HEK293 (cell line): ENCODE data around the gene HOXA11.

ENCODE experiments used
- CTCF ChIA-PET: fragments of 350-600 bp; formaldehyde crosslinking; extraction: SDS; loops from one replicate; lab custom pipeline; 2021; ENCODE audit warnings: antibody characterized with exemption; lab: Yijun Ruan, JAX
- POLR2A ChIA-PET: fragments of 300-600 bp; formaldehyde crosslinking; extraction: SDS; loops from one replicate; lab custom pipeline; 2020; ENCODE audit warnings: antibody characterized with exemption, inconsistent platforms; lab: Yijun Ruan, JAX
- H3K27ac ChIP-seq: fragments of 200-500 bp; sonication (Bioruptor generic); 2 replicates; pipeline ENCODE4 v1.5.1; 2014; ENCODE audit warnings: low read depth, low read length, control low read depth, inconsistent platforms; ENCODE audit errors: extremely low read depth
- H3K36me3 ChIP-seq, 2 experiments: fragments of 200-500 bp in 1 of 2; sonication (Bioruptor generic) in 1 of 2; 1 replicate in 1 of 2; 2 replicates in 1 of 2; pipeline ENCODE4 v1.5.1; 2014 to 2017; ENCODE audit warnings: inconsistent platforms in 2 of 2, low read length in 2 of 2; ENCODE audit not compliant: control insufficient read depth in 2 of 2, insufficient read depth in 1 of 2
- H3K4me1 ChIP-seq: fragments of 200-500 bp; sonication (Bioruptor generic); 2 replicates; pipeline ENCODE4 v1.5.1; 2014; ENCODE audit warnings: mild to moderate bottlenecking, low read length, inconsistent platforms; ENCODE audit not compliant: control insufficient read depth, insufficient read depth
- H3K4me3 ChIP-seq: 2 replicates; pipeline ENCODE4 v1.5.1; 2011; ENCODE audit warnings: low read depth, mild to moderate bottlenecking, control low read depth, low read length, moderate library complexity
- H3K9me3 ChIP-seq: fragments of 200-500 bp; sonication (Bioruptor generic); 2 replicates; pipeline ENCODE4 v1.5.1; 2014; ENCODE audit warnings: low read depth, low read length, inconsistent platforms; ENCODE audit not compliant: control insufficient read depth, insufficient read depth
- BCL11A ChIP-seq: fragments of 450-650 bp; formaldehyde crosslinking; IDR thresholded peaks from 2 replicates; pipeline ENCODE4 v1.5.1; 2016; ENCODE audit warnings: low read depth, missing biosample characterization, missing genetic modification characterization
- EGR2 ChIP-seq: fragments of 450-650 bp; formaldehyde crosslinking; IDR thresholded peaks from 2 replicates; pipeline ENCODE4 v1.5.1; 2016; ENCODE audit warnings: low read depth, missing biosample characterization, missing genetic modification characterization
- GFI1B ChIP-seq: fragments of 450-650 bp; formaldehyde crosslinking; IDR thresholded peaks from 2 replicates; pipeline ENCODE4 v1.5.1; 2016; ENCODE audit warnings: missing biosample characterization, missing genetic modification characterization
- GLIS2 ChIP-seq: fragments of 450-650 bp; formaldehyde crosslinking; IDR thresholded peaks from 2 replicates; pipeline ENCODE4 v1.5.1; 2016; ENCODE audit warnings: missing biosample characterization, missing genetic modification characterization
- KLF8 ChIP-seq: fragments of 450-650 bp; formaldehyde crosslinking; IDR thresholded peaks from 2 replicates; pipeline ENCODE4 v1.5.1; 2016; ENCODE audit warnings: missing biosample characterization, missing genetic modification characterization
- SP7 ChIP-seq: fragments of 450-650 bp; formaldehyde crosslinking; IDR thresholded peaks from 2 replicates; pipeline ENCODE4 v1.5.1; 2016; ENCODE audit warnings: missing biosample characterization, missing genetic modification characterization
- WT1 ChIP-seq: fragments of 450-650 bp; formaldehyde crosslinking; IDR thresholded peaks from 2 replicates; pipeline ENCODE4 v1.5.1; 2016; ENCODE audit warnings: missing biosample characterization, missing genetic modification characterization
- ZBTB17 ChIP-seq: fragments of 450-650 bp; formaldehyde crosslinking; IDR thresholded peaks from 2 replicates; pipeline ENCODE4 v1.5.1; 2016; ENCODE audit warnings: missing biosample characterization, missing genetic modification characterization
- ZBTB21 ChIP-seq: fragments of 450-650 bp; formaldehyde crosslinking; IDR thresholded peaks from 2 replicates; pipeline ENCODE4 v1.5.1; 2017; ENCODE audit warnings: missing biosample characterization, missing genetic modification characterization
- ZBTB48 ChIP-seq: fragments of 450-650 bp; formaldehyde crosslinking; IDR thresholded peaks from 2 replicates; pipeline ENCODE4 v1.5.1; 2016; ENCODE audit warnings: missing biosample characterization, missing genetic modification characterization
- ZBTB8A ChIP-seq: fragments of 450-650 bp; formaldehyde crosslinking; IDR thresholded peaks from 2 replicates; pipeline ENCODE4 v1.5.1; 2016; ENCODE audit warnings: missing biosample characterization, missing genetic modification characterization
- ZFHX2 ChIP-seq: fragments of 450-650 bp; formaldehyde crosslinking; conservative IDR thresholded peaks from 2 replicates; pipeline ENCODE4 v1.5.1; 2016; ENCODE audit warnings: missing biosample characterization, missing genetic modification characterization
- ZNF140 ChIP-seq: fragments of 450-650 bp; formaldehyde crosslinking; IDR thresholded peaks from 2 replicates; pipeline ENCODE4 v1.5.1; 2016; ENCODE audit warnings: missing biosample characterization, missing genetic modification characterization
- ZNF155 ChIP-seq: fragments of 450-650 bp; formaldehyde crosslinking; IDR thresholded peaks from 2 replicates; pipeline ENCODE4 v1.5.1; 2016; ENCODE audit warnings: missing biosample characterization, missing genetic modification characterization
- ZNF202 ChIP-seq: fragments of 450-650 bp; formaldehyde crosslinking; IDR thresholded peaks from 2 replicates; pipeline ENCODE4 v1.5.1; 2016; ENCODE audit warnings: missing biosample characterization, missing genetic modification characterization, borderline replicate concordance
- ZNF214 ChIP-seq: fragments of 450-650 bp; formaldehyde crosslinking; IDR thresholded peaks from 2 replicates; pipeline ENCODE4 v1.5.1; 2017; ENCODE audit warnings: missing biosample characterization, mild to moderate bottlenecking, missing genetic modification characterization, borderline replicate concordance
- ZNF239 ChIP-seq: fragments of 450-650 bp; formaldehyde crosslinking; IDR thresholded peaks from 2 replicates; pipeline ENCODE4 v1.5.1; 2016; ENCODE audit warnings: missing biosample characterization, missing genetic modification characterization
- ZNF350 ChIP-seq: fragments of 450-650 bp; formaldehyde crosslinking; IDR thresholded peaks from 2 replicates; pipeline ENCODE4 v1.5.0; 2017; ENCODE audit warnings: missing biosample characterization, mild to moderate bottlenecking, missing genetic modification characterization
- ZNF354C ChIP-seq: fragments of 450-650 bp; formaldehyde crosslinking; IDR thresholded peaks from 2 replicates; pipeline ENCODE4 v1.5.1; 2016; ENCODE audit warnings: missing biosample characterization, missing genetic modification characterization, low read depth, borderline replicate concordance
- ZNF391 ChIP-seq: fragments of 450-650 bp; formaldehyde crosslinking; IDR thresholded peaks from 2 replicates; pipeline ENCODE4 v1.5.1; 2016; ENCODE audit warnings: low read depth, missing biosample characterization, missing genetic modification characterization, borderline replicate concordance
- ZNF394 ChIP-seq: fragments of 450-650 bp; formaldehyde crosslinking; IDR thresholded peaks from 2 replicates; pipeline ENCODE4 v1.5.1; 2016; ENCODE audit warnings: missing biosample characterization, missing genetic modification characterization, mild to moderate bottlenecking, moderate library complexity, borderline replicate concordance
- ZNF423 ChIP-seq: fragments of 450-650 bp; formaldehyde crosslinking; IDR thresholded peaks from 2 replicates; pipeline ENCODE4 v1.5.1; 2016; ENCODE audit warnings: missing biosample characterization, missing genetic modification characterization
- ZNF626 ChIP-seq: fragments of 450-650 bp; sonication (Bioruptor Pico); formaldehyde crosslinking; IDR thresholded peaks from 2 replicates; pipeline ENCODE4 v1.5.1; 2018; ENCODE audit warnings: missing biosample characterization, missing genetic modification characterization, inconsistent platforms
- ZNF768 ChIP-seq: fragments of 450-650 bp; formaldehyde crosslinking; IDR thresholded peaks from 2 replicates; pipeline ENCODE4 v1.5.1; 2018; ENCODE audit warnings: missing biosample characterization, mild to moderate bottlenecking, missing genetic modification characterization
- ZNF777 ChIP-seq: fragments of 450-650 bp; formaldehyde crosslinking; IDR thresholded peaks from 2 replicates; pipeline ENCODE4 v1.5.1; 2017; ENCODE audit warnings: missing biosample characterization, missing genetic modification characterization, borderline replicate concordance
- ZSCAN30 ChIP-seq: fragments of 450-650 bp; IDR thresholded peaks from 2 replicates; pipeline ENCODE4 v1.5.1; 2018; ENCODE audit warnings: missing biosample characterization, mild to moderate bottlenecking, missing genetic modification characterization, moderate library complexity
- ZXDB ChIP-seq: fragments of 450-650 bp; formaldehyde crosslinking; IDR thresholded peaks from 2 replicates; pipeline ENCODE4 v1.5.1; 2016; ENCODE audit warnings: missing biosample characterization, missing genetic modification characterization
- TF ChIP-seq, protein P1 (sequence below): fragments of 450-650 bp; formaldehyde crosslinking; IDR thresholded peaks from 2 replicates; pipeline ENCODE4 v1.5.1; 2016; ENCODE audit warnings: missing biosample characterization, missing genetic modification characterization
- TF ChIP-seq, protein P2 (sequence below): fragments of 450-650 bp; IDR thresholded peaks from 2 replicates; pipeline ENCODE4 v1.5.1; 2018; ENCODE audit warnings: missing biosample characterization, mild to moderate bottlenecking, missing genetic modification characterization
- TF ChIP-seq, protein P3 (sequence below): fragments of 450-650 bp; formaldehyde crosslinking; IDR thresholded peaks from 2 replicates; pipeline ENCODE4 v1.5.1; 2016; ENCODE audit warnings: missing biosample characterization, missing genetic modification characterization
- TF ChIP-seq, protein P4 (sequence below): fragments of 450-650 bp; formaldehyde crosslinking; IDR thresholded peaks from 2 replicates; pipeline ENCODE4 v1.5.1; 2016; ENCODE audit warnings: missing biosample characterization, missing genetic modification characterization

Gene HOXA11

DNA sequence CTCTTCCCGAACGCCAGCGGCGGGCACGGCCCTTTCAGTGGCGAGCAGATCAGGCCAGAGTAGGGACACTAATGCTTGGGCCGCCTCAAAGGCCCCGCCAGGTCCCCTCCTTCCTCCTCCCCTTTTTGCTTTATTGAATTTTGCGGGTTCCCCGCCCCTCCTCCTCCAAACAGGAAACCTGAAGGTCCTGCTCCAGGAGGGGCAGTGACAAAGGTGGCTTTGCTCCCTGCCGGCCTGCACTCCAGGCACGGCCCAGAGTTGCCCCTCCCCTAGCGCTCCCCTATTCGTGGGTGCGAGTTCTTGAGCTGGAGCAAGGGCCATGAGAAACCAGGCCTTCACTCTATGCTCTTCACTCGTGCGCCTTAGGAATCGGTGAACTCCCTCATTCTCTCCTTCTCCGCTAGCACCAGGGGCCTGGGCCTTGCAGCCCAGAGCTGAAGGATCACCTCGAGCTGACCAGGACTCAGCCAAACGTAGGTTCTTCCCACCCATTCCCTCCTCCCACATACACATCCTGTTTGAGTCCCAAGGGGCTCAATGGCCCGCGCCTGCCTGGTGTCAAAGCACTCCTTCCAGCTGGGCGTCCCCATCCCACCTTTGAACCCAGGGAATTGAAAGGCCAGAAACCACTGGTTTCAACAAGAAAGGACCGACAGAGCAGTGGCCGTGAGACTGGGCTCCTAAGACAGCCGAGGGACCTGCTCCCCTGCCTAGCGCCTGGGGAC lies 36.8 kb downstream of the HOXA11 start:
- H3K4me1 ChIP-seq, result peaks cover 18% of the 10 kb centered on the region
- CTCF ChIA-PET, result interaction anchor here (0.6 to 4.3 kb wide), 11 partner anchors 8 to 1255 kb away, joined by 3 to 50 read pairs (median 3); partner anchors contain the start of gene HOXA4
- H3K4me3 ChIP-seq, result peak overlapping the region; percentile 59
- H3K9me3 ChIP-seq, result no peaks in the 10 kb centered on the region
- POLR2A ChIA-PET, result interaction anchor here (0.5 to 5.6 kb wide), 13 partner anchors 9 to 1286 kb away, joined by 3 to 42 read pairs (median 4); partner anchors contain the start of genes HOXA1, HOXA10, HOXA7 and HOXA9
- peak overlapping the region; percentile 99 for H3K27ac ChIP-seq
- peaks cover 0 to 53% of the 10 kb centered on the region in 2 experiments; a peak in 2 of 3 replicates for H3K36me3 ChIP-seq
- TF ChIP-seq ZNF239 (tag by site-specific recombination), result no peak
- no peak for TF ChIP-seq ZNF777 (tag by site-specific recombination)
- TF ChIP-seq GFI1B (tag by site-specific recombination), result no peak
- peak; percentile 24; the same call in 1 of the 2 replicates for TF ChIP-seq ZXDB
- 0 out of 2 replicates have a peak, but pooled peaks have one; percentile 13 for TF ChIP-seq ZSCAN30
- no peak for TF ChIP-seq ZNF626 (tag by site-specific recombination)
- TF ChIP-seq, protein P1, sequence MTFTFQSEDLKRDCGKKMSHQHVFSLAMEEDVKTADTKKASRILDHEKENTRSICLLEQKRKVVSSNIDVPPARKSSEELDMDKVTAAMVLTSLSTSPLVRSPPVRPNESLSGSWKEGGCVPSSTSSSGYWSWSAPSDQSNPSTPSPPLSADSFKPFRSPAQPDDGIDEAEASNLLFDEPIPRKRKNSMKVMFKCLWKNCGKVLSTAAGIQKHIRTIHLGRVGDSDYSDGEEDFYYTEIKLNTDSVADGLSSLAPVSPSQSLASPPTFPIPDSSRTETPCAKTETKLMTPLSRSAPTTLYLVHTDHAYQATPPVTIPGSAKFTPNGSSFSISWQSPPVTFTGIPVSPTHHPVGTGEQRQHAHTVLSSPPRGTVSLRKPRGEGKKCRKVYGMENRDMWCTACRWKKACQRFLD (tag by site-specific recombination), result no peak
- no peak for TF ChIP-seq ZBTB21 (tag by site-specific recombination)
- no peak for TF ChIP-seq ZNF394 (tag by site-specific recombination)
- TF ChIP-seq ZBTB48 (tag by site-specific recombination), result peak; percentile 53; the same call in 1 of the 2 replicates
- TF ChIP-seq ZFHX2 (tag by site-specific recombination), result peak; percentile 87
- no peak for TF ChIP-seq ZNF202 (tag by site-specific recombination)
- TF ChIP-seq BCL11A (tag by site-specific recombination), result no peak
- TF ChIP-seq ZBTB17 (tag by site-specific recombination), result peak; percentile 96
- 0 out of 2 replicates have a peak, but pooled peaks have one; percentile 17 for TF ChIP-seq SP7 (tag by site-specific recombination)
- TF ChIP-seq ZNF350 (tag by site-specific recombination), result no peak
- 0 out of 2 replicates have a peak, but pooled peaks have one; percentile 61 for TF ChIP-seq ZNF391 (tag by site-specific recombination)
- no peak for TF ChIP-seq ZNF423 (tag by site-specific recombination)
- TF ChIP-seq GLIS2 (tag by site-specific recombination), result peak; percentile 60
- TF ChIP-seq, protein P2, sequence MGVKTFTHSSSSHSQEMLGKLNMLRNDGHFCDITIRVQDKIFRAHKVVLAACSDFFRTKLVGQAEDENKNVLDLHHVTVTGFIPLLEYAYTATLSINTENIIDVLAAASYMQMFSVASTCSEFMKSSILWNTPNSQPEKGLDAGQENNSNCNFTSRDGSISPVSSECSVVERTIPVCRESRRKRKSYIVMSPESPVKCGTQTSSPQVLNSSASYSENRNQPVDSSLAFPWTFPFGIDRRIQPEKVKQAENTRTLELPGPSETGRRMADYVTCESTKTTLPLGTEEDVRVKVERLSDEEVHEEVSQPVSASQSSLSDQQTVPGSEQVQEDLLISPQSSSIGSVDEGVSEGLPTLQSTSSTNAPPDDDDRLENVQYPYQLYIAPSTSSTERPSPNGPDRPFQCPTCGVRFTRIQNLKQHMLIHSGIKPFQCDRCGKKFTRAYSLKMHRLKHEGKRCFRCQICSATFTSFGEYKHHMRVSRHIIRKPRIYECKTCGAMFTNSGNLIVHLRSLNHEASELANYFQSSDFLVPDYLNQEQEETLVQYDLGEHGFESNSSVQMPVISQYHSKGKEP, result no peak
- peak; percentile 36; the same call in 1 of the 2 replicates for TF ChIP-seq KLF8 (tag by site-specific recombination)
- no peak for TF ChIP-seq ZNF768 (tag by site-specific recombination)
- TF ChIP-seq, protein P3, sequence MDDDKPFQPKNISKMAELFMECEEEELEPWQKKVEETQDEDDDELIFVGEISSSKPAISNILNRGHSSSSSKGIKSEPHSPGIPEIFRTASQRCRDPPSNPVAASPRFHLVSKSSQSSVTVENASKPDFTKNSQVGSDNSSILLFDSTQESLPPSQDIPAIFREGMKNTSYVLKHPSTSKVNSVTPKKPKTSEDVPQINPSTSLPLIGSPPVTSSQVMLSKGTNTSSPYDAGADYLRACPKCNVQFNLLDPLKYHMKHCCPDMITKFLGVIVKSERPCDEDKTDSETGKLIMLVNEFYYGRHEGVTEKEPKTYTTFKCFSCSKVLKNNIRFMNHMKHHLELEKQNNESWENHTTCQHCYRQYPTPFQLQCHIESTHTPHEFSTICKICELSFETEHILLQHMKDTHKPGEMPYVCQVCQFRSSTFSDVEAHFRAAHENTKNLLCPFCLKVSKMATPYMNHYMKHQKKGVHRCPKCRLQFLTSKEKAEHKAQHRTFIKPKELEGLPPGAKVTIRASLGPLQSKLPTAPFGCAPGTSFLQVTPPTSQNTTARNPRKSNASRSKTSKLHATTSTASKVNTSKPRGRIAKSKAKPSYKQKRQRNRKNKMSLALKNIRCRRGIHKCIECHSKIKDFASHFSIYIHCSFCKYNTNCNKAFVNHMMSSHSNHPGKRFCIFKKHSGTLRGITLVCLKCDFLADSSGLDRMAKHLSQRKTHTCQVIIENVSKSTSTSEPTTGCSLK (tag by site-specific recombination), result no peak
- no peak for TF ChIP-seq ZNF140
- peak; percentile 53 for TF ChIP-seq WT1 (tag by site-specific recombination)
- TF ChIP-seq ZBTB8A, result peak; percentile 57; the same call in 1 of the 2 replicates
- TF ChIP-seq, protein P4, sequence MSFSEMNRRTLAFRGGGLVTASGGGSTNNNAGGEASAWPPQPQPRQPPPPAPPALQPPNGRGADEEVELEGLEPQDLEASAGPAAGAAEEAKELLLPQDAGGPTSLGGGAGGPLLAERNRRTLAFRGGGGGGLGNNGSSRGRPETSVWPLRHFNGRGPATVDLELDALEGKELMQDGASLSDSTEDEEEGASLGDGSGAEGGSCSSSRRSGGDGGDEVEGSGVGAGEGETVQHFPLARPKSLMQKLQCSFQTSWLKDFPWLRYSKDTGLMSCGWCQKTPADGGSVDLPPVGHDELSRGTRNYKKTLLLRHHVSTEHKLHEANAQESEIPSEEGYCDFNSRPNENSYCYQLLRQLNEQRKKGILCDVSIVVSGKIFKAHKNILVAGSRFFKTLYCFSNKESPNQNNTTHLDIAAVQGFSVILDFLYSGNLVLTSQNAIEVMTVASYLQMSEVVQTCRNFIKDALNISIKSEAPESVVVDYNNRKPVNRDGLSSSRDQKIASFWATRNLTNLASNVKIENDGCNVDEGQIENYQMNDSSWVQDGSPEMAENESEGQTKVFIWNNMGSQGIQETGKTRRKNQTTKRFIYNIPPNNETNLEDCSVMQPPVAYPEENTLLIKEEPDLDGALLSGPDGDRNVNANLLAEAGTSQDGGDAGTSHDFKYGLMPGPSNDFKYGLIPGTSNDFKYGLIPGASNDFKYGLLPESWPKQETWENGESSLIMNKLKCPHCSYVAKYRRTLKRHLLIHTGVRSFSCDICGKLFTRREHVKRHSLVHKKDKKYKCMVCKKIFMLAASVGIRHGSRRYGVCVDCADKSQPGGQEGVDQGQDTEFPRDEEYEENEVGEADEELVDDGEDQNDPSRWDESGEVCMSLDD, result peak; percentile 49
- no peak for TF ChIP-seq ZNF214 (tag by site-specific recombination)
- no peak for TF ChIP-seq ZNF354C (tag by site-specific recombination)
- peak; percentile 73 for TF ChIP-seq EGR2
- no peak for TF ChIP-seq ZNF155
